ENCODE data around the gene PHLDB2. TPM values are rescaled to one million over a fixed set of nuclear protein-coding genes. Genes with fewer than 3 reads are reported as not detected.

The PHLDB2 gene
- 26.2 and 33.0 TPM in 2 replicates for total RNA-seq

GRCh38 chr3:111859061-111859973 lies at the start of gene PHLDB2:
Gene PHLDB2 (plus strand): TSS chr3:111859265. CDS start chr3:111884078, 24,813 bp downstream.

GRCh38 chr3:111978583-111979433 lies 119.7 kb downstream of the PHLDB2 start, which contains the start of gene ABHD10:
Gene ABHD10 (plus strand): TSS chr3:111979026. CDS start chr3:111979062, 36 bp downstream.

GRCh38 chr3:111998636-111999483 lies 139.8 kb downstream of the PHLDB2 start, which contains the start of gene TAGLN3:
Gene TAGLN3 (plus strand): TSS chr3:111998922. CDS start chr3:111999423, 501 bp downstream.

Other genes with a start within 250 kb of the PHLDB2 start
- gene PLCXD2, start 184.6 kb upstream of the PHLDB2 start, total RNA-seq: under 0.01 TPM in 2 replicates
- 37.2 and 51.0 TPM in 2 replicates for gene ABHD10, start 119.8 kb downstream of the PHLDB2 start, total RNA-seq
- gene TAGLN3, start 139.7 kb downstream of the PHLDB2 start, total RNA-seq: 2.7 and 5.5 TPM in 2 replicates
- gene TMPRSS7, start 175.5 kb downstream of the PHLDB2 start, total RNA-seq: not detected in 2 replicates
- gene C3orf52, start 227.1 kb downstream of the PHLDB2 start, total RNA-seq: 2.1 and 2.9 TPM in 2 replicates